ENCODE results near the gene SLC66A1.
"Not testable (repeated sequence)": the region's sequence is repeated elsewhere in the genome, so short reads cannot be mapped to it uniquely, and the experiment has no call there.

The SLC66A1 gene, protein sequence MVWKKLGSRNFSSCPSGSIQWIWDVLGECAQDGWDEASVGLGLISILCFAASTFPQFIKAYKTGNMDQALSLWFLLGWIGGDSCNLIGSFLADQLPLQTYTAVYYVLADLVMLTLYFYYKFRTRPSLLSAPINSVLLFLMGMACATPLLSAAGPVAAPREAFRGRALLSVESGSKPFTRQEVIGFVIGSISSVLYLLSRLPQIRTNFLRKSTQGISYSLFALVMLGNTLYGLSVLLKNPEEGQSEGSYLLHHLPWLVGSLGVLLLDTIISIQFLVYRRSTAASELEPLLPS

DNA sequence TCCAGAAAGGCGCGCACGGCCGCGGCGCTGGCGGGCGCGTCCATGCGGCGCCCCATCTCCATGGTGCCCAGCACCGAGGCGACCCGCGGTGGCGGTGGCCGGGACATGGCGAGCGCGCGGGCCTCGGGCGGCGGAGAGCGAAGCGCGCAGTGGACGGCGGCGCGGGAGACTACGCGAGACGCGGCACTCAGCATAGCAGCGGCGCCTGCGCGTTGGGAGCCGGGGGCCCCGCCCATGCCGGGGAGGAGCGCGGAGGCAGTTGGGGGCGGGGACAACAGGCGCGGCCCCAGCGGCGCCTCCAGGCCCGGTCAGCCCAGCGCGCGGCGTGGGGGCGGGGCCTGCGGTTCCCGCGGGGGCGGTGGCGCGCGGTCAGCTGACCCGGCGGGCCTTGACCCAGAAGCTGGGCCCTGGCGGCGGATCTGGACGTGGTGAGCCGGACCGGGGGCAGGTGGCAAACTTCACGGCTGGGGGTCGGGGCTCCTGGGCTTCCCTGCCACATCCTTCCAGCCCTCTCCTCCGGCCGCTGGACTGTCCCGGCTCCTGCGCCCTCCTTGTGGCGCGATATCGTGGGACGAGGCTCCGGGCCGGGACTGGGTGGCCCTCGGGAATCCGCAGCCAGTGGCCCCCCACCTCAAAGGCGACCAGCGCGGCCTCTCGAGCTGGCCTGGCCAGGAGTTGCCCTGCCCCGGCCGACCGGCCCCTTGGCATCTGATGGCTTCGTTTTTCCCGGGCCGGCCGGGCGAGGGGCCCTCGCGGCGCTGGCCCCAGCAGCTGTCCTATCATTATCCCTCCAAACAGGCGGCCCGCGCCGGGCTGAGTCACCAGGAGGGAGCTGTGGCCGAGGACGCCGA lies at the start of gene SLC66A1, which contains the start of gene AKR7A2:
Gene SLC66A1, plus strand, starts transcription at position 396 of the 851 bp plus-strand sequence. CDS start 5,352 bp downstream, outside the sequence.
Gene AKR7A2, minus strand, starts transcription at position 214 of the 851 bp plus-strand sequence. Its CDS starts 20 bp downstream, at position 194.
- DNase-seq = peak; percentile 95 to 98
- TF ChIP-seq POLR2A (IDR thresholded peaks at IDR 0.05; ENCODE audit: low read length) = peak; percentile 72
- no peak for TF ChIP-seq GATA1 (IDR thresholded peaks at IDR 0.05; ENCODE audit: low read depth, low read length)

DNA sequence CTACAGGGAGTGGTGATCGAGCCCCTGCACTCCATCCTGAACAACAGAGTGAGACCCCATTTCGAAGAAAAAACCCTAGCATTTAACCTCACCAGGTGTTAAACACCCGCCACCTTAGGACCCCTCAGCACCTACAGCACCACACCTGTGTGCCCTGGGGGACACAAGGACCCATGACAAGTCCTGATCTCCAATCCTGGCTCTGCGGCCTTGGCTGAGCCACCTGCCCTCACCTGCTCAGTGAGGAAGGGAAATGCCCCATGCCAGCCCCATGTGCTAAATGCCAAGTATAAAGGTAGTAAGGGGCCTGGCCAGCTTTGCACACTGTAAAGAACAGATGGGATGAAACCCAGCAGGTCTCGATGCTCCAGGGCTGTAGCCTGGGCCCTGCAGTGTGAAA lies 49.4 kb upstream of the SLC66A1 start:
- no peak for DNase-seq
- TF ChIP-seq POLR2A (IDR thresholded peaks at IDR 0.05; ENCODE audit: low read length) = no peak
- TF ChIP-seq GATA1 (IDR thresholded peaks at IDR 0.05; ENCODE audit: low read depth, low read length) = no peak

DNA sequence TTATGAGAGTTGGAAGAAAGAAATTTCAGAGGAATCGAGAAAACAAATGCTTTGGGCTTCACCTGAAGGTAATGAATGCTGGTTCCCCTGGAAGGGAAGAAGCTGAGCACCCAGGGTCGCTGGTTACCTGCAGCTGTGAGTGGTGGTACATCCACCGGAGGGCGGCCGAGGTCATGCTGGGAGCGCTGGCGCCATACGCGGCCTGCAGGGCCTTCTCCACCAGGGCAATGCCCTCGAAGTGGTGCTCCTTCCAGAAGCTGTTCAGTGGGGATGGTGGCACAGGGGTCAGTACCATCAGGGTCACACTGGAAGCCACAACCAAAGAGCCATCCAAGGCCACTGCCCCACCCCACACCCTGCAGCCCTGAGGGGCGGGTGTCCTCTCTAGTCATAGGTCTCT lies 43.7 kb upstream of the SLC66A1 start:
- DNase-seq = no peak
- no peak for TF ChIP-seq GATA1 (IDR thresholded peaks at IDR 0.05; ENCODE audit: low read depth, low read length)
- no peak for TF ChIP-seq POLR2A (IDR thresholded peaks at IDR 0.05; ENCODE audit: low read length)

DNA sequence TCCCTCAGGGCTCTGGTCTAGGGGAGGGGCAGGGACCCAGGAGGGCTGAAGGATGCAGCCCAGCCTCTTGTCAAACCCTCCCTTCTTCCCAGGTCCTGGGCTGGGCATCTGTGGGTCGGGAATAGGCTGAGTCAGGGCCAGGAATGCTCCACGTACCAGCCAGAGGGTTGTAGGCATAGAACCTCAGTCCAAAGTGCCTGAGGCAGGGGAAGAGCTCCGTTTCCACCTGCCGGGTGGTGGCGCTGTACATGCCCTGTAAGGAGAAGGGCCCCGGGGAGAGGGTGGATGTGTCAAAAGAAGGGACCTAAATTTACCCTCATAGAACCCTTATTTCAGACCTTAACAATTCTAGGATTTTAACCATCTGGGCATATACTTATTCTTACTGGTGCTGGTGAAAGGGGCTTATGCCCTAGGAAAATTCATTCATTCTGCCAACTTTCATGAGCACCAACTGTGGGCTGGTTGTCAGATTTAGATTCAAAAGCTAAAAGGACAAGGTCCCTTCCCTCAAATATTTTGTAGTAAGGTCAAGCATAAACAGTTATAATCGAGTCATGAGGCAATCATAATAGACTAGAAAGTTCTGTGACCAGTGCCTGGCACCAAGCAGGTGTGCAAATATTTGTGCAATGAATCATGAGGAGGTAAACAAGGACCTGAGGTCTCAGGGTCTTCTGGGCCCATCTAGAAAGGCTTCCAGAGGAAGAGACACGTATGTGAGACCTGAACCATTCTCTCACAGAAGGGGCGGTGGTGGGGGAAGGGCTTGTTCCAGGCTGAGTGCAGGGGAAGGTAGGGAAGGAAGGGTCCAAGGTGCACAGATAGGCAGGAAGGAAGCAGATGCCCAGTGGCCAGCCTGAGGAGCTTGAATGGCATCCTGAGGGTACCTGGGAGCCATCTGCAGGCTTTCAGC lies 42.4 kb upstream of the SLC66A1 start:
- peak; percentile 20 to 29 for DNase-seq

DNA sequence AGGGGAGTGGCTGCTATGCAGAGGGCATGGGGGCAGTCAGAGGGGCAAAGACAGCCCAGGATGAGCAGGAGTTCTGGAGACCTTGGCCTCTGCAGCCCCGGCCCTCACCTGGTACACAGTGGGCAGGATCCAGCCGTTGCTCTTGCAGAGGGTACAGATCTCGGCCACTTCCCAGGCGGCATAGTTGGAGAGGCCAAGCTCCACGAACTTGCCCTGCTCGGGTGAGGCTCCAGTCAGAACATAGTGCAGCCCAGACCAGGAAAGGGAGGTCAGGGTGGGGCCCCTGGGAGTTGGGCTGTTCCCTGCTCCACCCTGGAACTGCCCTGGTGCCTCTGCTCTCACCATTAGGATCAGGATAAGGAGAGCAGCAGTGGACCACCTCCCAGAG lies 41.8 kb upstream of the SLC66A1 start:
- not testable (repeated sequence) for DNase-seq

DNA sequence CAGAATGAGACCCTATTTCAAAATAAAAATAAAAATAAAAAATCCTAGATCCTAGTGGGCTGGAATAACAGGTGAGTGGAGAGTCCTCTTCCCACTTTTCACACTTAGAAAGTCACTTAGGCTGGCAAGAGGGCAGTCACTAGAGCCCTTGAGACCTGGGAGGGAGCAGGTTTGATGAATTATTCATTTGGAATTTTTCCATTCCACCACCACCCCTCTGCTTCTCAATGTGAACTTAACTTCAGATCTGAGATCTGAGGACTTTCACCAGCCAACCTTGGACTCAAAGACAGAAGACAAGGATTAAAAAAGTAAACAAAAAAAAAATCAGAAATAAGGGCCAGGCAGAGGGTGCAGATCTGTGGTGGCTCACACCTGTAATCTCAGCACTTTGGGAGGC lies 40.1 kb upstream of the SLC66A1 start:
- DNase-seq = no peak
- TF ChIP-seq POLR2A (IDR thresholded peaks at IDR 0.05; ENCODE audit: low read length) (no peak), GATA1 (IDR thresholded peaks at IDR 0.05; ENCODE audit: low read depth, low read length) (no peak)

DNA sequence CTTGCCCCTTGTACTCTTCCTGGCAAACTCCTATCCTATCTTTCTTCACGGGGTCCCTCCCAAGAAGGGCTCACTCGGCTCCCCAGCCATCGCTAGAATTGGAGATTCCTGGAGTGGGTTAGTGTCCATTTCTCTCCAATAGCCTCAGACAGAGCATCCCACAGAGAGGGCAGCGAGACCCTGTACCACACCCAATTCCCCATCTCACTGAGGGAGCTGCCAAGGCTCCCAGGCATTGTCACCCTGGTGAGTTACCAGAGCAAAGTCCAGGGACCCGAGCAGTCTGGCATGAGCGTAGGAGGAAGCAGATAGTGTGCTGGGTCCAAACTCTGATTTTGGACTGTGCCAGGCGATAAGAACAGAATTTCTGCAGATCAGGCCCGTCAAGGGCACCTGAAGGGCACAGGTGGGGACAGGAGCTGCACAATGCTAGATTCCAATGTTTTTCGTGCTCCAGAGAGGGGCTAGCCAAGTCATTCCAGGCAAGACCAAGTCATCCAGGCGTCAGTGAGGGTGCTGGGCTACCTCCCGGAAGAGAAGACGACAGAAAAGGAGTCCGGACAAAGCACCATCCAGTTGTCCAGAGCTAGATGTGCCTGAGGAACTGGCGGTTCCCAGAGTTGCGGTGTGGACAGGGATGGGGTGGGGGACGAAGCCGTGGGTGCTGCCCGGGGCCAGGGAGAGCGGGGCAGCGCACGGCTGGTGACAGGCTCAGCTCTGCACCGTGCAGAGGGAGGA lies 38.9 kb upstream of the SLC66A1 start:
- no peak for DNase-seq
- TF ChIP-seq GATA1 (IDR thresholded peaks at IDR 0.05; ENCODE audit: low read depth, low read length) = no peak
- no peak for TF ChIP-seq POLR2A (IDR thresholded peaks at IDR 0.05; ENCODE audit: low read length)

DNA sequence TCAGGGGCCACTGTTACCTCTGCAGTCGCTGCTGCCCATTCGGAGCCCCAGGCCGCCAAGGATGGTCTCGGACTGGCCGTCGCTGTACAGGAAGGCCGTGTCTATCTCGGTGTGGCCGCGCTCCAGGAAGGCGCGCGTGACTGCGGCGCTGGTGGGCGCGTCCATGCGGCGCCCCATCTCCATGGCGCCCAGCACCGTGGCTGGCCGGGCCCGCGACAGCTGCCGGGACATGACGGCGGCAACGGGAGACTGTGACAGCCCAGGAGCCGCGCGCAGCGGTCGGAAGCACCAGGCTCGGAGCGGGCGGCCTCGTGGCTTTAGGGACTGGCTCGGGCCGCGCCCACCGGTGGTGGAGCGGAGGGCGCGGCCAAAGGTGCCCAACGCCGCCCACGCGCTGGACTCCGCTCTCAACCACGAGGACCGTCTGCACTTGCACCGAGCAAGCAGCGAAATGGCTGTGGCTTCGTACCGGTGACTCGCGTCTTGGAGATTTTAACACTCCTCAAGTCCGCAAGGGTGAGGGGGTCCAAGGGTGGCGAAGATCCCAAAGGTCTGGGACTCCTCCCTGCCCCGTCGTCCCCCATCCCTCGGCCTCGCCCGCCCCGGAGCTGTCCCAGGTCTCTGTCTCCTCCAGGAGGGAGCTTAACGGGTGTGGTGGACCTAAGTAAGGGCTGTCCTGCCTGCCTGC lies 38.1 kb upstream of the SLC66A1 start:
- DNase-seq = peak; percentile 16 to 19

DNA sequence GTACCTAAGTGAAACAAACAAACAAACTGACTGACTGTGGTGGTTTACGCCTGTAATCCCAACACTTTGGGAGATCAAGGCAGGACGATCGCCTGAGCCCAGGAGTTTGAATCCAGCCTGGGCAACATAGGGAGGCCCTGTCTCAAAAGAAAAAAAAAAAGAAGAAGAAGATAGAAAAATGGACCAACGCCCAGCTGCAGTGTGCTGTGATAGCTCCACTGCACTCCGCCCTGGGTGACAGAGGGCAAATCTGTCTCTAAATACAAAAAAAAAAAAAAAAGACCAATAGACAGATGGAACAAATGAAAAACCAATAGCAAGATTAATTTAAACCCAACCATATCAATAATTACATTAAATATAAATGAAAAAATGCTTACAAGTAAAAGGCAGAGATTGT lies 37.5 kb upstream of the SLC66A1 start:
- TF ChIP-seq POLR2A (IDR thresholded peaks at IDR 0.05; ENCODE audit: low read length) (no peak), GATA1 (IDR thresholded peaks at IDR 0.05; ENCODE audit: low read depth, low read length) (no peak)
- DNase-seq = peak; percentile 22 to 40

DNA sequence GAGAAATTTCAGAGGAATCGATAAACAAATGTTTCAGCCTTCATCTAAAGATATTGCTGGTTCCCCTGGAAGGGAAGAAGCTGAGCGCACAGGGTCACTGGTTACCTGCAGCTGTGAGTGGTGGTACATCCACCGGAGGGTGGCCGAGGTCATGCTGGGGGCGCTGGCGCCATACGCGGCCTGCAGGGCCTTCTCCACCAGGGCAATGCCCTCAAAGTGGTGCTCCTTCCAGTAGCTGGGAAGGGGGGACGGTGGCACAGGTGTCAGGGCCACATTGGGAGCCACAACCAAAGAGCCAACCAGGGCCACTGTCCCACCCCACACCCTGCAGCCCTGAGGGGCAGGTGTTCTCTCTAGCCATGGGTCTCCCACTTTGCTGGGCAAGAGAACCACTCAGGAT lies 28.2 kb upstream of the SLC66A1 start:
- DNase-seq = no peak
- TF ChIP-seq POLR2A (IDR thresholded peaks at IDR 0.05; ENCODE audit: low read length) (no peak), GATA1 (IDR thresholded peaks at IDR 0.05; ENCODE audit: low read depth, low read length) (no peak)

DNA sequence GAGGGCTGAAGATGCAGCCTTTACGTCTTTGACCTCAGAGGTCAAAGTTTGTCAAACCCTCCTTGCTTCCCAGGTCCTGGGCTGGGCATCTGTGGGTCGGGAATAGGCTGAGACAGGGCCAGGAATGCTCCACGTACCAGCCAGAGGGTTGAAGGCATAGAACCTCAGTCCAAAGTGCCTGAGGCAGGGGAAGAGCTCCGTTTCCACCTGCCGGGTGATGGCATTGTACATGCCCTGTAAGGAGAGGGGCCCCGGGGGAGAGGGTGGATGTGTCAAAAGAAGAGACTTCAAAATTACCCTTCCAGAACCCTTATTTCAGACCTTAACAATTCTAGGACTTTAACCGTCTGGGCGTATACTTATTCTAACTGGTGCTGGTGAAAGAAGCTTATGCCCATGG lies 27.2 kb upstream of the SLC66A1 start:
- DNase-seq = no peak
- no peak for TF ChIP-seq POLR2A (IDR thresholded peaks at IDR 0.05; ENCODE audit: low read length)
- no peak for TF ChIP-seq GATA1 (IDR thresholded peaks at IDR 0.05; ENCODE audit: low read depth, low read length)

DNA sequence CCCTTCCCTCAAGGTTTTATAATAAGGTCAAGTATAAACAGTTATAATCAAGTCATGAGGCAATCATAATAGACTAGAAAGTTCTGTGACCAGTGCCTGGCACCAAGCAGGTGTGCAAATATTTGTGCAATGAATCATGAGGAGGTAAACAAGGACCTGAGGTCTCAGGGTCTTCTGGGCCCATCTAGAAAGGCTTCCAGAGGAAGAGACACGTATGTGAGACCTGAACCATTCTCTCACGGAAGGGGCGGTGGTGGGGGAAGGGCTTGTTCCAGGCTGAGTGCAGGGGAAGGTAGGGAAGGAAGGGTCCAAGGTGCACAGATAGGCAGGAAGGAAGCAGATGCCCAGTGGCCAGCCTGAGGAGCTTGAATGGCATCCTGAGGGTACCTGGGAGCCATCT lies 26.8 kb upstream of the SLC66A1 start:
- not testable (repeated sequence) for DNase-seq

DNA sequence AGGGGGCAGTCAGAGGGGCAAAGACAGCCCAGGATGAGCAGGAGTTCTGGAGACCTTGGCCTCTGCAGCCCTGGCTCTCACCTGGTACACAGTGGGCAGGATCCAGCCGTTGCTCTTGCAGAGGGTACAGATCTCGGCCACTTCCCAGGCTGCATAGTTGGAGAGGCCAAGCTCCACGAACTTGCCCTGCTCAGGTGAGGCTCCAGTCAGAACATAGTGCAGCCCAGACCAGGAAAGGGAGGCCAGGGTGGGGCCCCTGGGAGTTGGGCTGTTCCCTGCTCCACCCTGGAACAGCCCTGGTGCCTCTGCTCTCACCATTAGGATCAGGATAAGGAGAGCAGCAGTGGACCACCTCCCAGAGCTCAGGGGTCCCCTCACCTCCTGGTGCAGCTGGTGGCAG lies 26.3 kb upstream of the SLC66A1 start:
- not testable (repeated sequence) for DNase-seq

Measured in erythroblast (primary cell).